Cortex of kidney (tissue), 1 donor: ENCODE measurements around the gene HOXA3.

Experiments
- DNase-seq: peaks from one replicate; lab custom pipeline; 2025; lab: John Stamatoyannopoulos, UW

Gene HOXA3

DNA sequence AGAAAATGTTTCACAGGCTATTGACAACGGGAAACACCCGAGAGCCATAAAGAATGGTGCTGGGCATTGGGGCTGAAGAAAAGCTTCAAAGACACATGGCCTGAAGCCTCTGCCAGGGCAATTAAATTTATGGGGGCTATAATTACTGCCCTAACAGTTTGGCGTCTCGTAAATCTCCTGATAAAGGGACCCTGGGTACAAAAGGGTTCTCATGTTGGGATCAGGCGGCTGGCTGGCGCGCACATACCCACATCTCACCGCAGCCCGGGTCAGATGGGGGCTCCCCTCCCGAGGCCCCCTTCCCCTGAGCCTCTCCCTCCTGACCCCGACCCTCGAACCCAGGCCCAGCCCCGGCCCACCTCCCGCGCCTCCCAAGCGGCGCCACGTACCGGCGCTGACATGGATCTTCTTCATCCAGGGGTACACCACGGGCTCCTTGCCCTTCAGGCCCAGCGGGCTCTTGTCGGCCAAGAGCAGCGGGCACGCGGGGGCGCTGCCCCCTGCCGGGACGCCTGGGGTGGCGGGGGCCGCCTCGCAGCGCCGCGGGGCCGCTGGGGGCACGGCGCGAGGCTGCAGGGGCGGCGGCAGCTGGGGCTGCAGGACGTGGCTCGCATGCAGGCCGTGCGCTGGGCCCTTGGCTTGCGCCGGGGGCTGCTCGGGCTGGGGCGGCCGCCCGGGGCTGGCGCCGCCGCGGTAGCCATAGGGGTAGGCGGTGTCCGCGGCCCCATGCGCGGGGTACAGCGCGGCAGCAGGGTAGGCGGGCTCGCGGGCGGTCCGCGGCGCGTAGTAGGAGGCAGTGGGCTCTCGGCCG is 22.4 kb downstream of the HOXA3 start:
- DNase-seq, result no peak

DNA sequence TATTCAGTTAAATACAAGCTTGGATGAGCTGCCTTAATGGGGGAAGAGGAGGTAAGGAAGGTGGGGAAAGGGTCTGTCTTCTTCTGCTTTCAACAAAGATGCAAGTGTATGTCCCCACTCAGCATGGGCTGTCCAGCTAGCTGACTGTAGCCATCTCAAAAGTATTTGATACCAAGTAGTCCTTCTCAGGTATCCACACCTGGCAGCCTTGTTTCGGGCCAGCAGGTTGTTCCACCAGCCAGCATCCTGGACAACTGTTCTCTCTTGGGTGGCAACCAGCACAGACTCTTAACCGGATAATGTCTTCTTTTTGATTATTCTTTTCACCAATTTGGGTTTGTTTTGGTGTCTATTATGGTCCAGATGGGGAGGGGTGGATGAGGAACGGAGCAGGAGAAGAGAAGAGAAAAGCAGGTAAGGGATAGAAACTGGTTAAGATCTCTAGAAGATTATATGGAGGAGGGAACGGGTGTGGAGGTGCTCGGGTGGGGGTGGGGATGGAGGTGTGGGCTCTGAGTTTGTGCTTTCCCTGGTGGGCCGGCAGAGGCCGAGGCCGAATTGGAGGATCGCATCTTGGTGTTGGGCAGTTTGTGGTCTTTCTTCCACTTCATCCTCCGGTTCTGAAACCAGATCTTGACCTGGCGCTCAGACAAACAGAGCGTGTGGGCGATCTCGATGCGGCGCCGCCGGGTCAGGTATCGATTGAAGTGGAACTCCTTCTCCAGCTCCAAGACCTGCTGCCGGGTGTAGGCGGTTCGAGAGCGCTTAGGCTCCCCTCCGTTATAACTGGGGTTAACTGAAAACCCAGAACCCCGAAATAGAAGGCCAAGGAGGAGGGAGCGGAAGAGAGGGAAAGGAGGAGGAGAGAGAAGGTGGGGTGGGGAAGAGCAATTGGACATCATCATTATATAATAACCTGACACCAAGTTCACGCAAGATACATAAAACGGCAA is 23.3 kb downstream of the HOXA3 start:
- no peak for DNase-seq

- no peak for DNase-seq
Measured at GRCh38 chr7:27128034-27128433, 24.3 kb downstream of the HOXA3 start.

DNA sequence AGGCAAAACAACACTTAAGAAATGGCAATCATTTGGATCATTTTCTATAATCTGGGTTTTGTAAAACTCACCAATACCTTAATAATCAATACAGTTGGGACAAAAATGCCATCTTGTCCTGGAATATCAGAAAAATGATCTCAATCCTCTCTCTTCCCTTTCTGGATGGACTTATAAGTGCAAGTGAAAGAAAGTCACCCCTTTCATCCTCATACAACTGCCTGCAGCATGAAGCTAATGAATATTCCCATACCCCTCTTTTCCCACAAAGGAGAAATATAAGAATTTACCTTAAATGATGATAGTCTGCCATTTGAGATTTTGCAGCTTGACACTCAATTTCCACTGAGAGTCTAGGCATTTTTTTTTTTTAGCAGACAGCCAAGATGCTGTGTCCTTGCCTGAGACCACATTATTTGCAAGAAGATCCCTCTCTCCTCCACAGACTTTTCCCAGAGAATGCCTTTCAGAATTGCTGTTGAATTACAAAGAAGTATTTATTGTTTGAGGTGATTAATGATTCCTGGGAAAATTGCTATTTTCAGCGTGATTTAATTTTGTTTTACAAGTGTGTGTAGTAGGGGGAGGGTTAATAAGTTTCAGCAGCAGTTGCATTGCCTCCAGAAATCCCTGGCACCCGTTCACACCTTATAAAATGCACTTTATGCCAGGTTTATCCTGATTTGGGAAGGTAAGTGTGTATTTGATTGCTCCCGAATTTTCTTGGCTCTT is 25.6 kb downstream of the HOXA3 start:
- DNase-seq, result no peak

DNA sequence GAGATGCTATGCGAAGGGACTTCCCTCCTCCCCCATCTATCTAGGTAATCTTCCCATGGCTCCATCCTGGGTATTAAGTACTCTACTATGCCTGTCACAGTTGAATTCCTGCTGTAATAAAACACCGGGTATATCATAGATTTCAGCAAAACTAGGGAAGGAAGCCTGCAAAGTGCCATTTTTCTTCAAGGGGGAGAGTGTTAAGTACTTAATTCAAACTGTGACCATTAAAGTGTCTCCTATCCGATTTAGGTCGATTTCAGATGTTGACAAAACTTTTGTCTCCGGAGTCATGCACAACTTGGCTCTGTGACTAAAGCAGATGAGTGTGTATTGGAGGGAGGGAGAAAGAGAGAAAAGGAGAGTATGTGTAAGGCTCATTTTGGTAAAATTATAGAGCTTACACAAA is 26.4 kb downstream of the HOXA3 start:
- DNase-seq, result no peak

GRCh38 chr7:27124902-27125689 is 27.3 kb downstream of the HOXA3 start:
- no peak for DNase-seq

DNA sequence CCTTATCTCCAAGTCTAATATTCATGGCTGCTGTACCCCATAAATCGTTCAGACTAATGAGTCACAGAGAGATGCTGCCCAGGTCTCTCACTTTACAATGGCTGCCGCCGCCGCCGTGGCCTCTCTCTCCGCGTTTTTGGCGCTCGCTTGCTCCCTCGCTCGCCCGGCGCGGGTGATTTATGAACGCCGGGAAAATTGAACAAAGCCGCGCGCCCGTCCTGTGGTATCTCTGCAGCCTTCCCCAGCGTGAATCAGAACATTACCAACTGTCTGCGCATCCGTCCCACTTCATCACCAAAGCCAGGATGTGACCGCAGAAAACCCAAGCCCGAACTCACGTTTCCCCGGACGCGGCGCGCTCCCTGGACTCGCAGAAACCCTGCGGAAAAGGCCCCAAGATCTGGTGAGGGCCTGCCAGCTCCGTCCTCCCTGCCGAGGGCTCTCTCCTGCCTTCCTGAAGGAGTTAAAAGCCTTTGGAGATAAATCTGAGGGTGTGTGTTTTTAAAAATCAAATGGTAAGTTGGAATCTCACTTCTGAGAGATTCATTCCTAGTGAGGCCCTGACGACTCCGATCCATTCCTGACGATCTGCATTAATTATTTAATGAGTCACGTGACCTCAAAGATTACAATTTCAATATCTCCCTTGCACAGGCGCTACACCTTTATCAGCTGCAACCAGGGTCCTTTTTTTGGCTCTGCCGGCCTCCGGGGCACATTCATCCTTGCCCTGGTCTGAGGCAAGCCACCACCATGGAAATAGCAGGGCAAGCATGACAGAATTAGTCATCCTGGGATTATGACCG is 28.1 kb downstream of the HOXA3 start:
- no peak for DNase-seq

GRCh38 chr7:27123477-27124053 is 28.8 kb downstream of the HOXA3 start:
- no peak for DNase-seq

- no peak for DNase-seq
Measured at GRCh38 chr7:27123007-27123476, 29.3 kb downstream of the HOXA3 start.

DNA sequence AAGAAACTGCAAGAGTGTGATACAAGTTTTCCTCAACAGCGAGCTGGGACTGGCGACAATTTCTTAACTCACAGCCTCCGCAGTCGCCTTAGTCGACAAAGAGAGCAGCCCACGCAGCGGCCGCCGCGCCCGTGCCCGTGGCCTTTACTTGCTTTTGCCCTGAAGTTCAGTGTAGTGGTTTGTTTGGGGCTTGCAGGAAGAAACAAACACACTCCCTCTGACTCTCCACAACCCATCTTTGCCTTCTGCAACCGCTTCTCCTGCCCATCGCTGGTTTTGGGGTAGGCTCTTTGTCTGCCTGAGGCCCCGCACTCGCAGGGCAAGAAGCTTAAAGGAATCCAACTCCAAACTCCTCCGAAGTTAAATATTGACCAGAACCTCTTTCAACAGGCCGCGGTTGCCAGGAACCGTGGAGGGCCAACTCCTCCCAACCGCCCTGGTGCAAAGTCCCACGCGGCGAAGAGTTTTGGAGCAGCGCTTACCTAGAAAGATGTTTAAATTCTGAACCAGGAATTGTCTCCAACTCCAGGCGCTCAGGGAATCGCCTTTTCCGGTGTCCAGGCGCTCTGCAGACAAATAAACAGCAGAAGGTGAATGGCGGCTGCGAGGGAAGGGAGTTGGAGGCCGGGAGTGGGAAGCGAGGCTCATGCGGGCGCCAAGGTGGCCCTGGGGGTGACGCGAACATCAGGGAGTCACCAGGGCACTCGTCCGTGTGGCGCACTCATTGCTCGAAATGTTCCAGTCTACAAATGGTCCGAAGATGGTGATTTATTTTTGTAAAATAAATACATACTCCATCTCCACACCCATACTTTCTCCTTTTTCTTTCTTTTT is 30.1 kb downstream of the HOXA3 start:
- DNase-seq, result no peak

- no peak for DNase-seq
Measured at GRCh38 chr7:27121684-27122076, 30.7 kb downstream of the HOXA3 start.

GRCh38 chr7:27119412-27119911 is 32.9 kb downstream of the HOXA3 start:
- DNase-seq, result no peak

DNA sequence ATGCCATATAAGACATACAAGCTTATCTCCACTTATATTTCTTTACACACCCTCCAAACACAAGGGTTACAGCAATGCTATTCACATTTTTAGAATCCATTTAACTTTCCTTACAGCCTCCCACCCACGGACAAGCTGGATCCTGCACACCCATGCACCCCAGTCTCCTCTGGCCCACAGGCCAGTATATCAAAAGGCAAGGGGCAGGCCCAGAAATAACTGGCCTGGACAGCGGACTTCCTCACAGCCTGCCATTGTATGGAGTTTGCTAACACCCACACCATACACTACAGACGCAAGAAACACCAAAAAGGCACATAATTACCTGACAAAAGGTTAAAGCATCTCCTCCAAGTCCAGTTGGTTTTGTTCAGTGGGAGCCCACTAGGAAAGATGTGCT is 33.8 kb downstream of the HOXA3 start:
- DNase-seq, result no peak

- no peak for DNase-seq
Measured at GRCh38 chr7:27117887-27118491, 34.4 kb downstream of the HOXA3 start.

DNA sequence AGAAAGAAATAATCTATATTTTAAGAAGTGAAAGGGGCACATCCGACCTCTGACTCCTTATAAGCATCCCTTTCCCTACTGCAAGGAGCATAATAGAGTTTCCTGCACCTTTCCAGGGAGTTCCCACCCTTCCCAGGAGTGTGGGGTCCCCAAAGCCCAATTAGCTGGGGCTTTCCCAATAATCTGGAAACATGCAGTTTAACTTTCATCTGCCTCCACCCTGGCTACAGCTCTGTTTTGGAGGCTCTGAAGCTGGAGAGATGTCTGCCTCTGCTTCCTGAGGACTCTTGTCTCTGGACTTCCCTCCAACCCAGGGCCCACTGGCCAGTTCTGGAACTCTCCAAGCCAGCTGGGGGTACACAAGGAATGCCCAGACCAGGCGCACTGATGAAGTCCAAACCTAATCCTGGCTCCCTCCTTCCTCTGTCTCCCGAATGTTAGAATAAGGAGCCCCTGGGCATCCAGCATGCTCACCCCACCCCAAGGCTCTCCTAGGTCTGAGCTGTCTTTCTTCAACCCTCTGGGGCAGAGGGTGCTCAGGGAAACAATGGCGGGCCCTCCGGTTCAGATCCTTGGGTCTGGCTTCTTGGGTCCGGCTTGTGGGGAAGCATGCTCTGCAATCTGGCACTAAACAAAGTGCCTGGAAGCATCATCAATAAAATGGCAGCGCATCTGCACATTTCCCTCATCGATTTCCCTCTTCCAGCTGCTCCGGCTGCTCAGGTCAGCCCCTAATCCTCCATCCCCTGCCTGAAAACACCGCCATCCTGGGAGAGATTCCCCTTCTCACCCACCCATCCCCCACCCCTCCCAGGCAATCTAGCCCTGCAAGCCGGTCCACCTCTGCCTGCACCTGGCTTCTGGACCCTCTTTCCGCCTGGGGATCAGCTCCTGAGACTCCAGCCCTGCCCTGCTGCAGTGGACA is 35.2 kb downstream of the HOXA3 start:
- no peak for DNase-seq

DNA sequence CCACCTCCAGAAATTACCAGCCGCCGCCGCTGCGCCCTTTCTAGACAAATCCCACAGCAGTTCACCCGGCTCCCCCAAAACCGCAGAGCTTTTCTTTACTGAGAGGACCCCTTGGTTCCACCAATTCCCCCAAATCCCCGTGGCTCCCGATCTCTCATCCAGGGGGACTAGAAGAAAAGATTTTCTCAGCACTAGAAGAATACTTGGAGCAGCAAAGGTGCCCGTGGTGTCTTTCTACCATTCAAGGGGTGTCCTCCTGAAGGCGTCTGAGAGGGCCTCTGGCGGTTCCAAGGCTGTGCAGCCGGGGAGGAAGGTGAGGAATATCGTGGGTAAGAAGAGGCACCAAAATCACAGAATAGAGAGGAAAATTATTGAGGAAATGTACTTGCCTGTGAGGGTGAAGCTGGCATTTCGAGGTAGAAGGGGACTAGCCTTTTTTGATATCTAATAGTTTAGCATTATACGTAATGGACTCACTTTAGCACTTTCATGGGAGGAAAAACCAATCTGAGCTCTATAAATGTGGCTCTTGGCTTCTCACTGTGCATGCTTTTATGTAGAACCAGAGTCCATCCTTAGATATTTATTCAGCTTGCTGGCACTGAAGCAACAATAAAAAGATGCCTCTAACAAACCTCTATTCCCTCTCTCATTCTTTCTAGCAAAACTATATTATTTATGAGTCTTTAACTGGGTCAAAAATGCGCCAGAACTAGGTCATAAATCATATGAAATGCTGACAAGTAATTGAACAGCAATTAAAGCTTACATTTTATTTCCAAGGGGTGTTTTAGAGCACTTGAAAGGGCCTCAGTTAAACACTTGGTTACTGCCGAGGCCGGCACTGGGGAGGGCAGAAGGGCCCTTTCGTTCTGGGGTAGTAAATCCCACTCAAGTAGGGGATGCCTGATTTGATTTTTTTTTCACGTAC is 36.1 kb downstream of the HOXA3 start:
- no peak for DNase-seq
